HCT116 (cell line): ENCODE data around the gene AUTS2. TPM values are rescaled to one million over a fixed set of nuclear protein-coding genes. Genes with fewer than 3 reads are reported as not detected.

Experiments used
- ATAC-seq: fragments of 200-7000 bp; cut with Tn5 transposase; 2 replicates; pipeline ENCODE4 v1.9.1; 2020; ENCODE audit warnings: mild to moderate bottlenecking, moderate library complexity
- BruUV-seq: library from RNA; stranded (reverse); fragments of 400-500 nt; replicated peaks from 2 replicates; lab custom pipeline; 2021; lab: Mats Ljungman, UMichigan
- CTCF ChIA-PET: fragments of 300-600 bp; sonication (Branson Sonifier 250); formaldehyde crosslinking; loops from one replicate; lab custom pipeline; 2021; ENCODE audit warnings: antibody characterized with exemption; lab: Charles Lee
- POLR2A ChIA-PET: fragments of 300-600, 350-600 bp; sonication (Branson Sonifier 250); formaldehyde crosslinking; loops from one replicate; lab custom pipeline; 2021; ENCODE audit warnings: antibody characterized with exemption; lab: Charles Lee
- RAD21 ChIA-PET, 2 experiments: fragments of 300-600 bp; sonication (Branson Sonifier 250); formaldehyde crosslinking; loops; one replicate each; lab custom pipeline; 2023; ENCODE audit warnings: low total read pairs in 2 of 2; ENCODE audit not compliant: uncharacterized antibody in 2 of 2, unreplicated experiment in 2 of 2, low non-redundant PET in 1 of 2; lab: Charles Lee
- DNase-seq: peaks from one replicate; pipeline ENCODE4 v3.0.0-alpha.2; 2010; ENCODE audit warnings: low read depth, low spot score
- H2AFZ ChIP-seq: fragments of 200-600 bp; shearing (Covaris generic), sonication (generic); 2 replicates; pipeline ENCODE4 v1.6.1; 2017; ENCODE audit warnings: low read depth, mixed run types, mixed read lengths, antibody characterized with exemption, low read length; ENCODE audit not compliant: poor library complexity, severe bottlenecking
- H3K27ac ChIP-seq: 2 replicates; pipeline ENCODE4 v1.5.1; 2012; ENCODE audit warnings: low read depth, low read length
- H3K27me3 ChIP-seq: fragments of 200-600 bp; sonication (generic); 2 replicates; pipeline ENCODE4 v1.6.1; 2016; ENCODE audit warnings: mixed run types, low read length, mixed read lengths; ENCODE audit not compliant: insufficient read depth
- H3K36me3 ChIP-seq, 2 experiments: fragments of 200-500 bp in 1 of 2; fragments of 200-600 bp in 1 of 2; sonication (Bioruptor generic) in 1 of 2; sonication (generic) in 1 of 2; 2 replicates each; pipeline versions ENCODE4 v1.5.1 to v1.6.1; 2014 to 2016; ENCODE audit warnings: low read length in 2 of 2, inconsistent platforms in 1 of 2, mixed read lengths in 1 of 2, mixed run types in 1 of 2; ENCODE audit not compliant: insufficient read depth in 2 of 2, control insufficient read depth in 1 of 2
- H3K4me1 ChIP-seq, 2 experiments: fragments of 200-600 bp in 1 of 2; sonication (generic) in 1 of 2; 2 replicates each; pipeline versions ENCODE4 v1.5.1 to v1.6.1; 2012 to 2017; ENCODE audit warnings: low read length in 2 of 2, inconsistent platforms in 1 of 2, mild to moderate bottlenecking in 1 of 2, mixed read lengths in 1 of 2, mixed run types in 1 of 2, moderate library complexity in 1 of 2; ENCODE audit not compliant: insufficient read depth in 2 of 2, control insufficient read depth in 1 of 2
- H3K4me2 ChIP-seq: fragments of 200-600 bp; sonication (generic); 2 replicates; pipeline ENCODE4 v1.6.1; 2017; ENCODE audit warnings: mixed run types, low read length, mixed read lengths
- H3K4me3 ChIP-seq, 2 experiments: fragments of 200-600 bp in 1 of 2; sonication (generic) in 1 of 2; replicated peaks in 1 of 2; 2 replicates each; pipeline ENCODE4 v1.5.1; 2011 to 2016; ENCODE audit warnings: low read length in 2 of 2, control low read depth in 1 of 2, low read depth in 1 of 2, mild to moderate bottlenecking in 1 of 2, mixed read lengths in 1 of 2, mixed run types in 1 of 2
- H3K79me2 ChIP-seq: fragments of 200-600 bp; sonication (generic); 2 replicates; pipeline ENCODE4 v1.6.1; 2017; ENCODE audit warnings: mild to moderate bottlenecking, mixed run types, low read length, moderate library complexity, mixed read lengths; ENCODE audit not compliant: insufficient read depth
- H3K9ac ChIP-seq: fragments of 200-600 bp; sonication (generic); 2 replicates; pipeline ENCODE4 v1.6.1; 2016; ENCODE audit warnings: low read length, mixed read lengths
- H3K9me2 ChIP-seq: fragments of 200-600 bp; sonication (generic), shearing (Covaris generic); 2 replicates; pipeline ENCODE4 v1.6.1; 2017; ENCODE audit warnings: mixed run types, mild to moderate bottlenecking, moderate library complexity; ENCODE audit not compliant: insufficient read depth
- H3K9me3 ChIP-seq, 2 experiments: fragments of 200-500 bp in 1 of 2; fragments of 200-600 bp in 1 of 2; sonication (Bioruptor generic) in 1 of 2; sonication (generic) in 1 of 2; 2 replicates each; pipeline ENCODE4 v1.6.1; 2014 to 2017; ENCODE audit warnings: low read length in 2 of 2, mixed read lengths in 2 of 2, inconsistent platforms in 1 of 2, low read depth in 1 of 2, mild to moderate bottlenecking in 1 of 2, mixed run types in 1 of 2, moderate library complexity in 1 of 2; ENCODE audit not compliant: control insufficient read depth in 1 of 2, insufficient read depth in 1 of 2
- H4K20me1 ChIP-seq: fragments of 200-600 bp; sonication (generic), shearing (Covaris generic); 2 replicates; pipeline ENCODE4 v1.6.1; 2017; ENCODE audit warnings: mixed run types, mild to moderate bottlenecking, moderate library complexity; ENCODE audit not compliant: insufficient read depth
- ELF1 ChIP-seq: IDR thresholded peaks from 2 replicates; pipeline ENCODE4 v1.6.1; 2012; ENCODE audit warnings: low read depth, borderline replicate concordance
- TCF7L2 ChIP-seq: IDR thresholded peaks from 2 replicates; pipeline ENCODE4 v1.7.0; 2011; ENCODE audit warnings: borderline replicate concordance, inconsistent platforms; ENCODE audit not compliant: insufficient read depth, insufficient read length; ENCODE audit errors: extremely low read depth
- ZFX ChIP-seq: fragments of 450-650 bp; IDR thresholded peaks from 2 replicates; pipeline ENCODE4 v1.6.1; 2017
- ZNF274 ChIP-seq: fragments of 200-500 bp; sonication (Bioruptor generic); IDR thresholded peaks from 2 replicates; pipeline ENCODE4 v1.6.1; 2014; ENCODE audit warnings: mild to moderate bottlenecking, low read depth, low read length, inconsistent platforms
- intact Hi-C: fragments of 100-400 bp; cut with micrococcal nuclease; formaldehyde crosslinking; loops from 2 replicates; pipeline ENCODE4 v1.10.0; 2022
- total RNA-seq: library from RNA; stranded (reverse); gene quantifications from one replicate; pipeline ENCODE4 v1.2.1, GENCODE V29; 2021; ENCODE audit not compliant: unreplicated experiment
- TF ChIP-seq, protein P1 (sequence below): IDR thresholded peaks from 2 replicates; pipeline ENCODE4 v1.6.1; 2011; ENCODE audit warnings: mild to moderate bottlenecking, low read length, moderate library complexity; ENCODE audit not compliant: insufficient replicate concordance; ENCODE audit errors: extremely low read depth
- TF ChIP-seq, protein P2 (sequence below): IDR thresholded peaks from 2 replicates; pipeline ENCODE4 v1.6.1; 2012; ENCODE audit warnings: low read depth
- TF ChIP-seq, protein P3 (sequence below), 3 experiments: fragments of 200-600 bp in 1 of 3; sonication (generic) in 1 of 3; IDR thresholded peaks in 2 of 3; conservative IDR thresholded peaks in 1 of 3; 2 replicates each; pipeline ENCODE4 v1.5.1; 2012 to 2017; ENCODE audit warnings: low read depth in 2 of 3, low read length in 2 of 3, antibody characterized with exemption in 1 of 3, borderline replicate concordance in 1 of 3, control low read depth in 1 of 3, mild to moderate bottlenecking in 1 of 3, mixed read lengths in 1 of 3, mixed run types in 1 of 3, moderate library complexity in 1 of 3; ENCODE audit not compliant: insufficient read depth in 1 of 3

Gene AUTS2
- total RNA-seq, 1 experiment from 2014 or later = 0.93 TPM

DNA sequence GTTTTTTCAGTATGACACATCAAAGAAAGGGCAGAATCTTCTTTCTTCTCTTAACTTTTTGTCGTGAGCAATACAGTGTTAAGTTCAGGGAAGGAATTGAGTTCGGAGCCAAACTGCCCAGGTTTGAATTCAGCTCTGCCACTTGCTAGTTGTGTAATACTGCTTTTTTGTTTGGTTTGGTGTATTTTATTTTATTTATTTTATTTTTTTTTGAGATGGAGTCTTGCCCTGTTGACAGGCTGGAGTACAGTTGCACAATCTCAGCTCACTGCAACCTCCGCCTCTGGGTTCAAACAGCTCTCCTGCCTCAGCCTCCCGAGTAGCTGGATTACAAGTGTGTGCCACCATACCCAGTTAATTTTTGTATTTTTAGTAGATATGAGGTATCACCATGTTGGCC is 993.9 kb downstream of the AUTS2 start:
- Histone ChIP-seq H3K4me1 (no peaks in the 10 kb centered on the region), H3K9me3 (peaks cover 3 to 7% of the 10 kb centered on the region in 2 experiments; a peak in 2 of 4 replicates), H3K27ac (no peak overlapping the region), H3K9me2 (no peaks in the 10 kb centered on the region), H3K79me2 (no peaks in the 10 kb centered on the region), H2AFZ (no peak overlapping the region), H3K4me2 (no peak overlapping the region), H4K20me1 (no peaks in the 10 kb centered on the region), H3K36me3 (no peaks in the 10 kb centered on the region), H3K27me3 (no peaks in the 10 kb centered on the region), H3K9ac (no peak overlapping the region), H3K4me3 (no peak overlapping the region)
- ATAC-seq = no peak
- intact Hi-C loops = no loop called here
- no TSS peak for BruUV-seq
- DNase-seq = no peak
- ChIA-PET CTCF (no interaction called here), RAD21 (no interaction called here)
- TF ChIP-seq, protein P1, sequence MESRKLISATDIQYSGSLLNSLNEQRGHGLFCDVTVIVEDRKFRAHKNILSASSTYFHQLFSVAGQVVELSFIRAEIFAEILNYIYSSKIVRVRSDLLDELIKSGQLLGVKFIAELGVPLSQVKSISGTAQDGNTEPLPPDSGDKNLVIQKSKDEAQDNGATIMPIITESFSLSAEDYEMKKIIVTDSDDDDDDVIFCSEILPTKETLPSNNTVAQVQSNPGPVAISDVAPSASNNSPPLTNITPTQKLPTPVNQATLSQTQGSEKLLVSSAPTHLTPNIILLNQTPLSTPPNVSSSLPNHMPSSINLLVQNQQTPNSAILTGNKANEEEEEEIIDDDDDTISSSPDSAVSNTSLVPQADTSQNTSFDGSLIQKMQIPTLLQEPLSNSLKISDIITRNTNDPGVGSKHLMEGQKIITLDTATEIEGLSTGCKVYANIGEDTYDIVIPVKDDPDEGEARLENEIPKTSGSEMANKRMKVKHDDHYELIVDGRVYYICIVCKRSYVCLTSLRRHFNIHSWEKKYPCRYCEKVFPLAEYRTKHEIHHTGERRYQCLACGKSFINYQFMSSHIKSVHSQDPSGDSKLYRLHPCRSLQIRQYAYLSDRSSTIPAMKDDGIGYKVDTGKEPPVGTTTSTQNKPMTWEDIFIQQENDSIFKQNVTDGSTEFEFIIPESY = no peak
- TF ChIP-seq ZFX = no peak
- TF ChIP-seq ELF1 = no peak
- TF ChIP-seq ZNF274 = no peak
- TF ChIP-seq TCF7L2 = no peak
- TF ChIP-seq, protein P2, sequence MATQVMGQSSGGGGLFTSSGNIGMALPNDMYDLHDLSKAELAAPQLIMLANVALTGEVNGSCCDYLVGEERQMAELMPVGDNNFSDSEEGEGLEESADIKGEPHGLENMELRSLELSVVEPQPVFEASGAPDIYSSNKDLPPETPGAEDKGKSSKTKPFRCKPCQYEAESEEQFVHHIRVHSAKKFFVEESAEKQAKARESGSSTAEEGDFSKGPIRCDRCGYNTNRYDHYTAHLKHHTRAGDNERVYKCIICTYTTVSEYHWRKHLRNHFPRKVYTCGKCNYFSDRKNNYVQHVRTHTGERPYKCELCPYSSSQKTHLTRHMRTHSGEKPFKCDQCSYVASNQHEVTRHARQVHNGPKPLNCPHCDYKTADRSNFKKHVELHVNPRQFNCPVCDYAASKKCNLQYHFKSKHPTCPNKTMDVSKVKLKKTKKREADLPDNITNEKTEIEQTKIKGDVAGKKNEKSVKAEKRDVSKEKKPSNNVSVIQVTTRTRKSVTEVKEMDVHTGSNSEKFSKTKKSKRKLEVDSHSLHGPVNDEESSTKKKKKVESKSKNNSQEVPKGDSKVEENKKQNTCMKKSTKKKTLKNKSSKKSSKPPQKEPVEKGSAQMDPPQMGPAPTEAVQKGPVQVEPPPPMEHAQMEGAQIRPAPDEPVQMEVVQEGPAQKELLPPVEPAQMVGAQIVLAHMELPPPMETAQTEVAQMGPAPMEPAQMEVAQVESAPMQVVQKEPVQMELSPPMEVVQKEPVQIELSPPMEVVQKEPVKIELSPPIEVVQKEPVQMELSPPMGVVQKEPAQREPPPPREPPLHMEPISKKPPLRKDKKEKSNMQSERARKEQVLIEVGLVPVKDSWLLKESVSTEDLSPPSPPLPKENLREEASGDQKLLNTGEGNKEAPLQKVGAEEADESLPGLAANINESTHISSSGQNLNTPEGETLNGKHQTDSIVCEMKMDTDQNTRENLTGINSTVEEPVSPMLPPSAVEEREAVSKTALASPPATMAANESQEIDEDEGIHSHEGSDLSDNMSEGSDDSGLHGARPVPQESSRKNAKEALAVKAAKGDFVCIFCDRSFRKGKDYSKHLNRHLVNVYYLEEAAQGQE = no peak
- TF ChIP-seq, protein P3, sequence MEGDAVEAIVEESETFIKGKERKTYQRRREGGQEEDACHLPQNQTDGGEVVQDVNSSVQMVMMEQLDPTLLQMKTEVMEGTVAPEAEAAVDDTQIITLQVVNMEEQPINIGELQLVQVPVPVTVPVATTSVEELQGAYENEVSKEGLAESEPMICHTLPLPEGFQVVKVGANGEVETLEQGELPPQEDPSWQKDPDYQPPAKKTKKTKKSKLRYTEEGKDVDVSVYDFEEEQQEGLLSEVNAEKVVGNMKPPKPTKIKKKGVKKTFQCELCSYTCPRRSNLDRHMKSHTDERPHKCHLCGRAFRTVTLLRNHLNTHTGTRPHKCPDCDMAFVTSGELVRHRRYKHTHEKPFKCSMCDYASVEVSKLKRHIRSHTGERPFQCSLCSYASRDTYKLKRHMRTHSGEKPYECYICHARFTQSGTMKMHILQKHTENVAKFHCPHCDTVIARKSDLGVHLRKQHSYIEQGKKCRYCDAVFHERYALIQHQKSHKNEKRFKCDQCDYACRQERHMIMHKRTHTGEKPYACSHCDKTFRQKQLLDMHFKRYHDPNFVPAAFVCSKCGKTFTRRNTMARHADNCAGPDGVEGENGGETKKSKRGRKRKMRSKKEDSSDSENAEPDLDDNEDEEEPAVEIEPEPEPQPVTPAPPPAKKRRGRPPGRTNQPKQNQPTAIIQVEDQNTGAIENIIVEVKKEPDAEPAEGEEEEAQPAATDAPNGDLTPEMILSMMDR (IDR thresholded peaks at IDR 0.05 in 2 of 3, conservative IDR thresholded peaks at IDR 0.05 in 1 of 3; ENCODE audit: borderline replicate concordance in 1 of 3, insufficient read depth in 1 of 3, low read depth in 2 of 3, low read length in 2 of 3) = no peak
- TF ChIP-seq, all 23 proteins: peak for 0
- POLR2A ChIA-PET = no interaction called here
